Right atrium auricular region (tissue), 2 donors: ENCODE measurements around the gene TRIM72. TPM values are rescaled to one million over a fixed set of nuclear protein-coding genes. Genes with fewer than 3 reads are reported as not detected.
A peak's percentile ranks its signal among the peaks of the same experiment; 100 is the strongest.

ENCODE experiments used
- DNase-seq: peaks from one replicate; pipeline ENCODE4 v3.0.0-alpha.2; 2019; ENCODE audit warnings: low spot score
- H3K27ac ChIP-seq, 2 donors: fragments of 200-600 bp; sonication (generic); 1 replicate in 1 of 2; 2 replicates in 1 of 2; pipeline ENCODE4 v1.5.1; 2016 to 2019
- H3K27me3 ChIP-seq, 2 donors: fragments of 200-600 bp; sonication (generic); one replicate each; pipeline versions ENCODE4 v1.5.1 to v1.6.0; 2017 to 2019
- H3K36me3 ChIP-seq: fragments of 200-600 bp; sonication (generic); one replicate; pipeline ENCODE4 v1.5.1; 2016
- H3K4me1 ChIP-seq, 2 donors: fragments of 200-600 bp; sonication (generic); one replicate each; pipeline versions ENCODE4 v1.5.1 to v1.6.0; 2017 to 2019
- H3K4me3 ChIP-seq, 2 donors: fragments of 200-600 bp; sonication (generic); 1 replicate in 1 of 2; 2 replicates in 1 of 2; pipeline ENCODE4 v1.5.1; 2017 to 2019; ENCODE audit warnings: mild to moderate bottlenecking in 1 of 2, moderate library complexity in 1 of 2
- H3K9me3 ChIP-seq, 2 donors: fragments of 200-600 bp; sonication (generic); one replicate each; pipeline ENCODE4 v1.5.1; 2019
- CTCF ChIP-seq, 2 donors: fragments of 200-600 bp; sonication (generic); IDR thresholded peaks; one replicate each; pipeline ENCODE4 v1.5.1; 2019; ENCODE audit warnings: antibody characterized with exemption in 2 of 2
- total RNA-seq, 2 donors: library from RNA; depleted of rRNA; stranded (reverse); fragments of >200 nt; gene quantifications; one replicate each; pipeline ENCODE4 v1.1.0, GENCODE V29; 2016

TRIM72 gene
- total RNA-seq, 2 donors from 2014 or later = 0.04 to 0.11 TPM

DNA sequence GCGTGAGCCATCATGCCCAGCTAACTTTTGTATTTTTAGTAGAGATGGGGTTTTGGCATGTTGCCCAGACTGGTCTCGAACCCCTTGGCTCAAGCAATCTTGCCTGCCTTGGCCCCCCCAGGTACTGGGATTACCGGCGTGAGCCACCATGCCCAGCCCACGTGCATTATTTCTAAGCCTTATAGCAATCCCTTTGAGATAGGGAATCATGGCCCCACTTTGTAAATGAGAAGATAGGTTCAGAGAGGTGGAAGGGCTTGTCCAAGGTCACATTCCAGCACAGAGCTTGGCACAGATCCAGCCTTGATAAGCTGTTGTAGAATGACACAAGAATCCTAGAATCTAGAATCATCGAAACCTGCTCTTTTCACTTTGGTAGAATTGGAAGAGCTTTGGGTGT, 7.1 kb upstream of the TRIM72 start:
- Histone ChIP-seq H3K27me3 (no peaks in the 10 kb centered on the region), H3K9me3 (no peaks in the 10 kb centered on the region), H3K27ac (no peak overlapping the region), H3K36me3 (no peaks in the 10 kb centered on the region), H3K4me3 (no peak overlapping the region), H3K4me1 (peaks cover 0 to 11% of the 10 kb centered on the region in 2 donors)
- no peak for DNase-seq
- TF ChIP-seq CTCF (IDR thresholded peaks at IDR 0.05) = no peak

GRCh38 chr16:31213342-31213741, 577 bp upstream of the TRIM72 start:
- H3K9me3 ChIP-seq = no peaks in the 10 kb centered on the region
- no peak for DNase-seq
- H3K36me3 ChIP-seq = no peaks in the 10 kb centered on the region
- peaks cover 0 to 29% of the 10 kb centered on the region in 2 donors for H3K4me1 ChIP-seq
- TF ChIP-seq CTCF (IDR thresholded peaks at IDR 0.05) = no peak
- H3K27ac ChIP-seq = no peak overlapping the region
- no peak overlapping the region for H3K4me3 ChIP-seq
- H3K27me3 ChIP-seq = peaks cover 0 to 12% of the 10 kb centered on the region in 2 donors

DNA sequence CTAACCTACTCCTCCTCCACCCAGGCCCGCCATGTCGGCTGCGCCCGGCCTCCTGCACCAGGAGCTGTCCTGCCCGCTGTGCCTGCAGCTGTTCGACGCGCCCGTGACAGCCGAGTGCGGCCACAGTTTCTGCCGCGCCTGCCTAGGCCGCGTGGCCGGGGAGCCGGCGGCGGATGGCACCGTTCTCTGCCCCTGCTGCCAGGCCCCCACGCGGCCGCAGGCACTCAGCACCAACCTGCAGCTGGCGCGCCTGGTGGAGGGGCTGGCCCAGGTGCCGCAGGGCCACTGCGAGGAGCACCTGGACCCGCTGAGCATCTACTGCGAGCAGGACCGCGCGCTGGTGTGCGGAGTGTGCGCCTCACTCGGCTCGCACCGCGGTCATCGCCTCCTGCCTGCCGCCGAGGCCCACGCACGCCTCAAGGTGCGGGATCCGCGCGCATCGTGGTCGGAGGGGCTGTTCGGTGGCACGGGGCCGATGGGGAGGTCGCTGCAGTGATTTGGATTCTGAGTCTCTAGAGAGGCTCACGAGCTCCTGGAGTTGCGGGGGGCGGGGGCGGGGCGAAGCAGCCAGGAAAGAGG, 878 bp downstream of the TRIM72 start:
- Histone ChIP-seq H3K4me3 (peak overlapping the region; percentile 20 to 57), H3K36me3 (no peaks in the 10 kb centered on the region), H3K27me3 (peaks cover 0 to 12% of the 10 kb centered on the region in 2 donors), H3K27ac (no peak overlapping the region), H3K9me3 (no peaks in the 10 kb centered on the region), H3K4me1 (peaks cover 0 to 29% of the 10 kb centered on the region in 2 donors)
- TF ChIP-seq CTCF (IDR thresholded peaks at IDR 0.05) = no peak
- DNase-seq = no peak

- DNase-seq = no peak
- no peaks in the 10 kb centered on the region for H3K36me3 ChIP-seq
- no peak overlapping the region for H3K27ac ChIP-seq
- peaks cover 0 to 29% of the 10 kb centered on the region in 2 donors for H3K4me1 ChIP-seq
- no peak for TF ChIP-seq CTCF (IDR thresholded peaks at IDR 0.05)
- peak overlapping the region; percentile 20 to 57 for H3K4me3 ChIP-seq
- no peaks in the 10 kb centered on the region for H3K9me3 ChIP-seq
- peaks cover 0 to 12% of the 10 kb centered on the region in 2 donors for H3K27me3 ChIP-seq
Observed at GRCh38 chr16:31215287-31216162, 1.6 kb downstream of the TRIM72 start.

GRCh38 chr16:31216422-31217135, 2.7 kb downstream of the TRIM72 start, which contains the start of gene PYDC1:
Gene PYDC1, minus strand, starts transcription at chr16:31217135. Its CDS starts 107 bp downstream, at chr16:31217028.
- Histone ChIP-seq H3K4me3 (peak within 1 kb of the TSS; percentile 5 to 57), H3K27ac (no peak within 1 kb of the TSS), H3K27me3 (peaks cover 0 to 12% of the 10 kb centered on the region in 2 donors), H3K36me3 (no peaks in the 10 kb centered on the region), H3K9me3 (no peaks in the 10 kb centered on the region), H3K4me1 (peaks cover 0 to 29% of the 10 kb centered on the region in 2 donors)
- DNase-seq = no peak
- no peak for TF ChIP-seq CTCF (IDR thresholded peaks at IDR 0.05)
